Fibroblast of the conjunctiva (primary cell): ENCODE data around the gene RAMP1.
"Not testable (repeated sequence)": the region's sequence is repeated elsewhere in the genome, so short reads cannot be mapped to it uniquely, and the experiment has no call there.

ENCODE experiments used
- DNase-seq: peaks from one replicate; pipeline ENCODE4 v3.0.0-alpha.2; 2010; ENCODE audit warnings: low read depth

The RAMP1 gene

DNA sequence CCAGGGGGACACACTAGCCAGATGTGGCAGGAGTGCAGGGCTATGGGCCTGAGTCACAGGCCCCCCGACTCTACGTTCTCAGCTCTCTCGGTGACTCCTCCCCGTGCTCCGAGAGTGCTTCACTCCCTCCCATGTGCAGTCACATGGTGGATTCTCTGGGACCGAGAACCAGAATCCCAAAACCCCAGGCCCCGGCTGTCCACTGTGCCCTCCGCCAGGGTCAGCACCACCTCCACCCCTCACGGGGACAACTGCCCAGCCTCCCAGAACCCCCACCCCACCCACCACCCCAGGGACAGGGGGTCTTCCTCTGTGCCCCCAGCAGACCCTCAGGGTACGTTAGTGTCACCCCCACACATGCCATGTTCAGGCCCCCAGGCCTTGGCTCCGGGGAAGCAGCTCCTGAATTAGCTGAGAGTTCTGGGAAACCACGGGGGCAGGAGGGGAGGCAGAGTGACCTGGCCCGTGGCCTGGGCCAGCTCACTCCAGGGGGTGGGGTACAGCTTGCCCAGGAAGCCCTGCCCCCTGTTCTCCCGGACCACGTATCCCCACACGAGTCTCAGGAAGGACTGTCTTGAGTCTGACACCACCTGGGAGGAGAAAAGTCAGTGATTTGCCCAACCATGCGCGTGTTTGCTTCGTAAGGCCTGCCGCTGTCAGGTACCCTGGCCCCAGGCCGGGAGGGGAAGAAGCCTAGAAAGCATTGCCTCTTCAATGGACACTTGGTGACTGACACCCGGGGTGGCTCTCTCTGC is 4.4 kb downstream of the RAMP1 start:
- no peak for DNase-seq

DNA sequence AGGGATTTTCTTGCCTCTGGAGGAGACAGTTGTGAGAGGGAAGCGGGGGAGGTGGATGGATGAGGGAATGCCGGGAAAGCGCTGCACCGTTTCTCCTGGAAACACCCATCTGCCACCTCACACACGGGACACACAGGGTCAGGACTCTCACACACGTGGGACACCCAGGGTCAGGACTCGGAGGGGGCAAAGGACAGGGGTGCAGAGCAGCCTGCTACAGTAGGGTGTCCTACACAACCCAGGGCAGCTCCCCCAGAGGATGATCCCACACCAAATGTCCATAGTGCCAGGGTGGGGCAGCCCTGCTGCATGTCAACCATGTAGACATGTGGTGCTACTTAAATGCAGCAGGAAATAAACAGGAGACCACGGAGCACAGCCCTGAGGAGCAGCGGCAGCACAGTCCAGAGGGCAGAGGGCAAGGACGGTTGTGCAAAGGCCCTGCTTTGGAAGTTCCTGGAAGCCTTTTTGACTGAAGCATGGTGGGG is 5.1 kb downstream of the RAMP1 start:
- no peak for DNase-seq

DNA sequence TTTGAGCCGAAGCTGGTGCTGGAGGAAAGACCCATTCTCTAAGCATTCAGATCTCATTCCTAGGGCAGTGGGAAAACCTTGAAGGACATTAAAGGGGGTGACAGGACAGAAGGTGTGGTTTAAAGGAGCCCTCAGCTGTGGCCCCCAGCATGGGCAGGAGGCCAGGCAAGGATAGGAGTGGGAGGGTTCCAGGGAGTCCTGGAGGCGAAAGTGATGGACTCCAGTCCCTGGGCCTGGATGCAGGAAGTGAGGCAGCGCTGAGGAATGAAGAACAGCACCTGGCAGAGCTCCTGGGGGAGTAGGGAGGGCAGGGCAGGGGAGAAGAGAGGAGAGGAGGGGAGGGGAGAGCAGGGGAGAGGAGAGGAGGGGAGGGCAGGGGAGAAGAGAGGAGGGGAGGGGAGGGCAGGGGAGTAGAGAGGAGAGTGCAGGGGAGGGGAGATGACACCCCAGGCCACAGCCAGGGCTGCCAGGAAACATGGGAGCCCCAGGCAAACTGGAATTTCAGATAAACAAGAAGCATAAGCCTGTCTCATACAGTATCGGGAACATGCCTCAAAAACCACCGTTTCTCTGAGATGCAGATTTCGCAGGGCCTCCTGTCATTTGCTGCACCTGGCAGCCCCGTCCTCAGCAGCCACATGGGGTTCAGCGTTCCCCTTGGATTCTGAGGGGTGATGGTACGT is 5.7 kb downstream of the RAMP1 start:
- no peak for DNase-seq

DNA sequence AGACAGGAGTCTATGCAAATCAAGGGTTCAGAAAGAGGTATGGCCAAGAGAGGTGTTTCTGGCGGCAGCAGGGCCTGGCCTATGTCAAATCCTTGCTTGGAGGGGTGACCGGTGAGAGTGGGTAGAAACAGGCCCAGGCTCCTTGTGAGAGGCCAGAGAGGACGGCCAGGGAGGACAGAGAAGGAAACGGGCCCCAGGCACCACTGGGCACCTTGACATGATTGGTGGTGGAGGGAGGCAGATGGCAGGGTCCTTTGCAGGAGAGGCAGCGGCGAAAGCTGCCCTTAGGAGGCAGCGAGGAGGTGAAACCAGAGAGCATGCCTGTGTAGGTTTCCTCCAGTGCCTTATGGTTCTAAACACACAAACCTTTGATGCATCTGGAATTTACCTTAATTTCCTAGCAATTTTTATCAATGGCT is 6.2 kb downstream of the RAMP1 start:
- DNase-seq, result no peak

DNA sequence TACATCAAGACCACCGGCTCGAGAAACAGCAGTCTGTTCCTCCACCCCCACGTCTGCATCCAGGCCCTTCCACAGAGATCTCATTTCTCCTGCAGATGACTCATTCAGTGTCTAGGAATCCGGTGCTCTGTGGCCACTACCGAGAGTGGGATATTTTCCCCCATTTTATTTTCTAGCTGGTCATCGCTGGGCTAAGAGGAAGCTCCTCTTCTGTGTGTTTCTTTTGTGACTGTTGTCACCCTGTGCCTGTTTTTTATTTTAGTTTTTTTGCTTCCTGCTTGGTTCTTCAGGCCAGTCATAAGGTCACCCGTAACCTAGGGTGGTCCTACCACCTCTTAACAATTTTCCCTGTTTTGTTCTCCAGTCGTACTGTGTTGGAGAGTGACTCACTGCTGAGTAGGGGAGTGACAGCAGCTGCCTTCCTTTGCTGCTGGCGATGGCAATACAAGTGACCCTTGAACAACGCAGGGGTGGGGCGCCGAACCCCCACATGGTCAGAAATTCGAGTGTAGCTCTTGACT is 6.7 kb downstream of the RAMP1 start:
- DNase-seq, result no peak

DNA sequence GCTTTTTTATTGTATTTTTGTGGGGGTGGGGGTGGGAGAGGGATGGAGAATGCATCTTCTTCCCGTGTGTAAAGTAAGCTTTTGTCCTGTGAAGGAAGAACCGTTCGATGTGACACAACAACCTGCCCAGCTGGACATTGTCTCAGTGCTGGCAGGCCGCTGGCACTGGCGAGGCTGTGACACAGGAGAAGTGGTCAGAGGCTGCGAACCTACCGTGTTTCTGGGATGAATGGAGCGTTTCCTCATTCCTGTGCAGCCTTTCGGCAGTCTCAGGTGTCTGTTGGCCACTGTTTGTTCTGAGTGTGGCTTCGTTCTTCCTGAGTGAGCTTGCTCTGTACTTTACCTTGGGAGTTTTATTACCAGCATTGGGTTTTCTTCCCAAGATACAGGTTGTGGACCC is 8.0 kb downstream of the RAMP1 start:
- DNase-seq, result no peak

DNA sequence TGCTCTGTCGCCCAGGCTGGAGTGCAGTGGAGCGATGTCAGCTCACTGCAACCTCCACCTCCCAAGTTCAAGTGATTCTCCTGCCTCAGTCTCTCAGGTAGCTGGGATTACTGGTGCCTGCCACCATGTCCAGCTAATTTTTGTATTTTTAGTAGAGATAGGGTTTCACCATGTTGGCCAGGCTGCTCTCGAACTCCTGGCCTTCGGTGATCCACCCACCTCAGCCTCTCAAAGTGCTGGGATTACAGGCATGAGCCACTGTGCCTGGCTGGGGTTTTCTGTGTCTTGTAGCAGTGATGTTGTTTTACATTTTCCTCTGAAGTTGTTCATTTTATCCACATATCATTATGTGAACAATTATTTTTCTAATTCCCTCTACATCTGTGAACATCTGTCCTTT is 8.7 kb downstream of the RAMP1 start:
- not testable (repeated sequence) for DNase-seq

DNA sequence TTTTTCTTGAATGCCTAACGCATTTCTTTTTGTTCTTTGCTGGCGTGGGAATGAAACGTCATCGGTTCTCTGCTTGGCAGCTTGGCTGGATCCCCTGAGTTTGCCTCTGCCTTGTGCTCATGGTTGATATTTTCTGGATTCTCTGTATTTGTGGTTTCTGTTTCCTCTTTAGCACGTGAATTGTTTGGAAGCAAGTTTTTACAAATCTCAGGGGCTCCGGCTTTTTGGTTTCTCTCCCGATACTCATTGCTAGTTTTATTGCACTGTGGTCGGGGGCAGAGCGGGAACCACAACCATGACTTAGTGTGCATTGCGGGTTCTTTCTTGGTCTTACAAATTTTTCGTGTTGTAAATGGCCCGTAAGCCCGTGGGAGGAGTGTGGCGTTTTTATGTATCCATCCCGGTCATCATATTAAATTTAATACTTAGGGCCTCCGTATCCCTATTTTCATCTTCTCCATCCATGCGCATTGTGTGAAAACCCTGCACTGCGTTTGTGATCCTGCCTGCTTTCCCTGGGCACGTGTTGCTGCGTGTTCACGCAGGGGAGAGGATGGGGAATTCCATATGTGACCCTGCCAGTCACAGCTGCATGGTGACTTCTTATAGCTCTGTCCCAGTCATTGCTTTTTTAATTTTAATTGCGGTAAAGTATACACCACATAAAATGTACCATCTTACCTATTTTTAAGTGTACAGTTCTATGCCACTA is 9.4 kb downstream of the RAMP1 start:
- no peak for DNase-seq

DNA sequence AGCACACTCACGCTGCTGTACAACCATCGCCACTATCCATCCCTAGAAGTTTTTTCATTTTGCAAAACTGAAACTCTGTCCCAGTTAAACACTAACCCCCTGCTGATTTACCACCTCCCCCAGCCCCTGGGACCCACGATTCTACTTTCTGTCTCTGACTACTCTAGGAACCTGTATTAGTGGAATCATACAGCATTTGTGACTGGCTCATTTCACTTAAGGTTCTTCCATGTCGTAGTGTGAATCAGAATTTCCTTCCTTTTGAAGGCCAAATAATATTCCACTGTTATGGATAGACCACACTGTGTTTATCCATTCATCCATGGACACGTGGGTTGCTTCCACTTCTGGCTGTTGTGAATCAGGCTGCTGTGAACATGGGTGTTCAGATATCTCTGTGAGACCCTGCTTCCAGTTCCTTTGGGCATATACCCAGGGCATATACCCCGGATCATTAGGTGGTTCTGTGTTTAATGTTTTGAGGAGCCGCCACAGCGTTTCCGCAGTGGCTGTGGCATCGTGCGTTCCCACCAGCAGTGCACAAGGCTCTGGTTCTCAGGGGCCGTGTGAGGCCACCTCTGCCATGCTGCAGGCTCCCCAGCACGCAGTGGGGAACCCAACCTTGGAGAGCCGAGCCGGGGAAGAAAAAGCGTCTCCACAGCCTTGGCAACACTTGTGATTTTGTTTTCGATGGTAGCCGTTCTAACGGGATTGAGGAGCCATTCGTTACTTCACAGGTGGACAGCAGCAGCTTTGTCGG is 10.1 kb downstream of the RAMP1 start:
- no peak for DNase-seq

DNA sequence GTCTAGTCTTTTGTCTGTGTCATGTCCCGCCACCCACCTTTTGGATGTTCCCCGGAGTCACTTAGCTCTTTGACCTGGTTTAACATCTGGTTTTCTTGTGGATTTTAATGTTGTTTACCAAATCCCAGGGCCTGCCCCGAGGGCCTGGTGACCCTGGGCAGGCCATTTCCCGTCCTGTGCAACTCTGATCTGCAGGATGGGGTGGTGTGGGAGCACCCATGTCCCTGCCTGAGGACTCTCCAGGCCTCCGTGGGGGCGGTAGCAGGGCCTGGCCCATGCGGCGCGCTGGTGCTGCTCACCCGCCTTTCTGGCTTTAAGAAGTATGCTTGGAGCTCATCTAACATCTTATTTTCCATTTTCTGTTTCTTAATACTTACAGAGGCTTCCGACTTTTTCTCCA is 10.7 kb downstream of the RAMP1 start:
- DNase-seq, result no peak

DNA sequence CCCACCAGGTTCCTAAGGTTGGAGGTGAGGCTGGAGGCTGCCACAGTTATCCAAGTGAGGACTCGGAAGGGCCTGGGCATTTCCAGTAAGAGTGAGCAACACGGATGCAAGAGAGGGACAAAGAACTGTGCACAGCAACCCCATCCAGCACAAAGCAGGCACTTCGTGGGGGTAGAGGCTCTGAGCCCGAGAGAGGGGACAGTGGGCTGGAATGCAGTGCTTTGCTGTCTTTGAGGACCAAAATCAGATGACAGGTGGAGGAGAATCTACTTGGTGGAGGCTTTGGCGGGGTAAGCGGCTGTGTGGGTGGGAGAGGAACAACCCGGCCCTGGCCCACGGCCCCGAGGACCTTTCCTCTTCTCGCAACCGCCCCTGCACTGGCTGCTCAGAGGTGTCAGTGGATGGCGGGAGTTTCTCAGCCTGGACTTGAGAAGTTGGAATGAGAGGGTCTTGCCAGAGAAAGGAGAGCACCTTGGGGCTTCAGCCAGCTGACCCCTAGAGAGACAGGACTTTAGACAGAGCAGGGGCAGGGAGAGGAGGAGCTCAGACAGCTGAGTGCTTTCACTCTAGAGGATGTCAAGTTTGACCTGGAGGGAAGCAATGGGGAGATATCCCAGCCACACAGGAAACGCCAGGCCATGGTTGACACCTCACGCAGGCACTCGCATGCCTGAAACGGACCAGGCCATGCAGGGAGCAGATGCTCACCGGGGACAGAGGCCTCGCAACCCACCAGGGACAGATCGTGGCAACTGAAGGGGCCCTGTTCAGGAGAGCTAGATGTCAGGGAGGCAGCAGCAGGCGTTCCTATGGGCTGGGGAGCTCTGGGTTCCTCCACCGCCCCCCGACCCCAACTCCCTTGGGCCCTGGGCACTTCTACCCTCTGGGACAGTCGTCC is 11.6 kb downstream of the RAMP1 start:
- DNase-seq, result no peak

DNA sequence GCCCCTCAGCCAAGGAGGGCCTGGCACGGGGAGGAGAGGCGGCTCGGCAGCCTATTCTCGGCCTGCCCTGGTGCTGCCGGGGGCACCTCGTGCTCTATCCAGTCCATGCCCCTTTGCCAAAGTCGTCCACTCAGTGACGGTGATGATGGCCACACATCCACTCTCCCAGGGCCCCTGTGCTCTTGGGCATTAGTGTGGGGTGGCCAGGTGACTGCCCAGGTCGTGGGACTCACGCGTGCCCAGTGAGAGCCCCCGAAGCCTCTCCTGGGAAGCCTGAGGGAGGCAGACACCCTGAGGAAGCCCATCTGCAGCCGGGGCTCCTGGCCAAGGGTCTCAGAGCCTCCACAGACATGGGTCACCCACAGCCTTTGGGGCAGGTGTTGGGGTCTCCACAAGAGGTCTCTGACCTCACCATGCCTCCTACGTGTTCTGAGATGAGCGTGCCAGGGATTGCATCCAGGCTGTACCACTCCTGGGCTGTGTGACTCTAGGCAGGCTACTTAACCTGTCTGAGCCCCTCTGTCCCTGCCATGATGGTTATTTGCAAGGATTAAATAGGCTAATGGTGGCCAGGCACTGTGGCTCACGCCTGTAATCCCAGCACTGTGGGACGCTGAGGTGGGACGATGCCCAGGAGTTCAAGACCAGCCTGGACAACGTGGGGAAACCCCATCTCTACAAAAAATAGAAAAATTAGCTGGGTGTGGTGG is 12.9 kb downstream of the RAMP1 start:
- no peak for DNase-seq

DNA sequence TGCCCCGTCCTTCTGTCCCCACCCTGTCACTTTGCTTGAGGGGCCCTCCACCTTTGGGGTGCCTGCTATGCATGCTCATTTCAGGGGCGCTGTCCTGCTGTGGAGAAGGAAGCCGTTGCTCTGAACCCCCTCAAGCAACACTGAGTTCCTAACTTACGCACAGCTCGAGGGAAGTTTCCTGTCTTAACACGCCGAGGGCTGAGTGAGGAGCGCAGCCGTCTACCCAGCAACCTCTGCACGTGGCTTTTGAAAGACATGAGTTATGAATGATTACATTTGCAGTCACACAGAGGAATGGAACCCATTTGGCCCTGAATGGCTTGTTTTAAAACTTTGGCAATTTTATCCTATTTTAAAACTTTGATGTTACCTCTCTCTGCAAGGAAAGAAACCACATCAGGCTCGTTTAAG is 14.0 kb downstream of the RAMP1 start:
- no peak for DNase-seq

DNA sequence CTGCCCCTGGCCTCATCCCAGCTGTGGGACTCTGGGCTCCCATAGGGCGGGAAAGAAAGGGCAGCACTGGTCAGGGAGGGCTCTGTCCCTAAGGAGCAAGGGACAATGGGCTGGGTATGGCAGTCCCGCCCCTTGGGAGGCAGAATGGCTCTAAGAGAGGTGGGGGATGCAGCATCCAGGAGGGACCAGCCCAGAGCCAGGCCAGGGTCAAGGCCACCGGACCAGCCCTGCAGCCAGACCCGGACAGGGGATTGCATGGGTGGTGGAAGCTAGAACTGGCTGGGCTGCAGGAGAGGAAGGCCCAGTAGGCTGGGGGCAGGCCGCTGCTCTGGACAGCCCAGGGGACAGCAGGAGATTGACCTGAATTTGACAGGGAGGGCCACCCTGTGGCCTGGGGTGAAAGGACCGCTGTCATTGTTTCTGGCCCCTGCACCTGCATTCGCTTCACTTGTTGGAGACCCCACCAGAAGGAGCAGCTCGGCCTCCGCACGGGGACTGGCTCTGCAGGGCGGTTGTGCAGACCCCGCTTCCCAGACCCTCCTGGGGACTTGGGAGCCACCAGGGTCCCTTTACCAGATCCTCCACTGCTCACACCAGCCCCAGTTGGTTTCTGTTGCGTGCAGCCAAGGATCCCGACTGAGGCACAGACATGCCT is 14.6 kb downstream of the RAMP1 start:
- no peak for DNase-seq

DNA sequence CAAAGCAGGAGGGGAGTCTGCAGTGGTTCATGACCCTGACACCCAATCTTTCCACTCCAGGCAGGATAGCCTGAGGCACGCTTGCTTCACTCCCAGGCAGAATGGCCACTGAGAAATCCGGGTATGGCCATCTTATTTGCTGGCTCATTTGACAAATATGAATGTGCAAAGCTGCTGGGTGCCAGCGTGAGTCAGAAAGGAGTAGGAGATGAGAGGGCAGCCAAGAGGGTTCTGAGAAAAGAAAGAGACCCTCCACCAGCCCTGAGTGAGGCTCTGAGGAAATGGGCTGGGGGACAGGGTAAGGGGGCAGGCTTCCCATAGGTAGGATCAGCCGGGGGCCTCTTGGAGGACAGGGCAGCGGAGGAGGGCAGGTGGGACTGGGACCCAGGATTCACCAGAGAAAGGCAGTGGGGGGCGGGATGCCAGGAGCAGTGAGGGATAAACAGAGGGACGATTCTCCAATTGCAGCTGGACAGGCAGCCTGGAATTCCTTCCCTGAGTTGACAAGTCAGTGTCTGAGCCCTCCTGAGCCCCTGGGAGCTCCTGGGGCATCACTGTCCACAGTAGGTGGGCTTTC is 15.2 kb downstream of the RAMP1 start:
- DNase-seq, result peak; percentile 43

DNA sequence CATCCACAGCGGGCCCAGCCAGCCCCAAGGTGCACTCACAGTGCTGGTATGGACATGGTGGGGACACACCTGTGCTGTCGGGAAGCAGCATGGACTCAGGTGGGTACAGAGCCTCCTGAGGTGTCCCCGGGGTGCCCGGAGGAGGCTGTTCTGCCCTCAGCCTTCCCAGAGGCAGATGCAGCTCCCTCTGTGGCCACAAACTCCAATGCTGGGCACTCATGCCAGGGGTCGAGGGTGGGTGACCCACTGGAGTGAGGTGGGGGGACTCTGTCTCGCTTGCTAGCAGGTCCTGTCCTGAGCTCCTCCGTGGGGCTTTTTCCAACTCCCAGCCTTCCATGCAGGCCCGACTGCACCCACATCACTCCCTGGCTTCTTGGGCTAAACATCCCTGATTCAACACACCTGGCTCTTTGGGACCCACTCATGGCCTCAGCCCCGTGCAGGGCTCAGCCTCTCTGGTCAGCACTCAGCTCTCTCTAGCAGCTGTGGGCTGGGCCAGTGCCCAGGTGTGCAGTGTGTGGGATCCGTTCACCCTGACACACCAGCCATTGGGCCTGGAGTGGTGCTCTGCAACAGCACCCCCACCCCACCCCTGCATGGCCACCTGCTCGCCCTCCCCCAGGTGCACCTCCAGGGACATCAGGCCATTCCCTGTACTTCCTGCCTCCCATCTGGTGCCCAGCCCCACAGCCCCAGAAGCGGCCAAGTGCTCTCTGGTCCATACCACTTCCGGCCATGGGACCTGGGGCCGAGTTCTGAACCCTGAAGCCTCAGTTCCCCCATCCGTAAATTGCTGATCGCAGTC is 16.0 kb downstream of the RAMP1 start:
- DNase-seq, result no peak

DNA sequence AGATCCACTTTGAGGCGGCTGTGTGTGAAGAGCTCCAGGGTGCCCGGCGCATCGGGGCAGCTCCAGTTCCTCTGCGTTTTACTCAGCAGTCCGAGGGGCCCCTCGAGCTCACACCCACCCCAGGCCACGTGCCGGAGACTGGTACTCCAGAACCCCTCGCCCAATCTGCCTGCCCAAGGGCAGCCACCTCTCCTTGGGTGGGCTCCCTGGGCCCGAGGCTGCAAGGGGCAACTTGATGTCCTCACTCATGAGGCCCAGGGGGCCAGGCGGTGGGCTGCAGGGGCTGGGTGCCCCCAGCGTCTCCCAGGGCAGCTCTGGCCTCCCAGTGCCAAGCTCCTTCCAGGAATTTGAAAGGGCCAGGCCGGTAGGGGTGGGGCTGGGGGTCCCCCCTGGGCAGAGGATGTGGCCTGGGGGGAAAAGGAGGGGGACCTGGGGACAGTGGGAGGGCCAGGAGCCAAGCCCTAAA is 16.7 kb downstream of the RAMP1 start:
- DNase-seq, result no peak

DNA sequence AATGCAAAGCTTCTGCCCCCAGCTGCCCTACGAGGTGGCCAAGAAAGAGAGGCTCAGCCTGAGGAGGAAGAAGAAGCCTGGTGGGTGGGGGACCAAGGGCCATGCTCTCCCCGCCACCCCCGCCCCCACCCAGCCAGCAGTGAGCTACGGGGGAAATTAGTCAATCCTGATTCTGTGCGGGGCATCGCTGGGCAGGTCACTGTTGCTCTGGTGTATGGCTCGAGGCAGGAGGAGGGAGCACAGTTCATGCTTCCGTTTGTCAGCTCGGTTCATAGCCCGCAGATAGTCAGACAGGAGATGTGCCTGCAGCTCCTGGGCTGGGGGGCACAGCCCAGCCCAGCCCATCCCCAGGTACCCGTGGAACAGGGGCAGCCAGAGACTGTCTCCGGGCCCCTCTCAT is 17.1 kb downstream of the RAMP1 start:
- DNase-seq, result no peak
